GM23338 (cell line): ENCODE data around the gene CSGALNACT2. TPM values are rescaled to one million over a fixed set of nuclear protein-coding genes. Genes with fewer than 3 reads are reported as not detected.

Experiments
- ATAC-seq: fragments of 200-7000 bp; cut with Tn5 transposase; 3 replicates; pipeline ENCODE4 v1.9.1; 2020
- DNase-seq: peaks from one replicate; pipeline ENCODE4 v3.0.0-alpha.2; 2015; ENCODE audit warnings: low spot score
- H2AFZ ChIP-seq: fragments of 200-600 bp; sonication (generic); 2 replicates; pipeline ENCODE4 v1.8.0; 2016; ENCODE audit warnings: antibody characterized with exemption, mild to moderate bottlenecking, moderate library complexity
- H3F3A ChIP-seq: fragments of 200-600 bp; sonication (generic); replicated peaks from 2 replicates; pipeline ENCODE4 v1.8.0; 2017; ENCODE audit warnings: antibody characterized with exemption, mixed run types, low read depth
- H3K27ac ChIP-seq: fragments of 200-600 bp; sonication (generic); 2 replicates; pipeline ENCODE4 v1.6.1; 2016; ENCODE audit warnings: low read depth
- H3K27me3 ChIP-seq: fragments of 200-600 bp; sonication (generic); 2 replicates; pipeline ENCODE4 v1.8.0; 2016; ENCODE audit warnings: mild to moderate bottlenecking, mixed run types, moderate library complexity; ENCODE audit not compliant: insufficient read depth
- H3K36me3 ChIP-seq: fragments of 200-600 bp; sonication (generic); 2 replicates; pipeline ENCODE4 v1.8.0; 2016; ENCODE audit warnings: mild to moderate bottlenecking; ENCODE audit not compliant: insufficient read depth
- H3K4me1 ChIP-seq: fragments of 200-600 bp; sonication (generic); 2 replicates; pipeline ENCODE4 v1.8.0; 2016; ENCODE audit warnings: mild to moderate bottlenecking, moderate library complexity; ENCODE audit not compliant: insufficient read depth
- H3K4me2 ChIP-seq: fragments of 200-600 bp; sonication (generic); 2 replicates; pipeline ENCODE4 v1.7.1; 2017; ENCODE audit warnings: mixed run types
- H3K4me3 ChIP-seq: fragments of 200-600 bp; sonication (generic); 2 replicates; pipeline ENCODE4 v1.6.1; 2016; ENCODE audit warnings: mixed run types
- H3K79me2 ChIP-seq: fragments of 200-600 bp; sonication (generic); replicated peaks from 2 replicates; pipeline ENCODE4 v1.8.0; 2017; ENCODE audit warnings: mild to moderate bottlenecking; ENCODE audit not compliant: insufficient read depth
- H3K9me2 ChIP-seq: fragments of 200-600 bp; sonication (generic); 2 replicates; pipeline ENCODE4 v1.8.0; 2017; ENCODE audit not compliant: insufficient read depth
- H4K20me1 ChIP-seq: fragments of 200-600 bp; sonication (generic); replicated peaks from 2 replicates; pipeline ENCODE4 v1.8.0; 2017; ENCODE audit warnings: mild to moderate bottlenecking; ENCODE audit not compliant: insufficient read depth
- H3K27ac Mint-ChIP-seq: 2 replicates; pipeline ENCODE4 v1.8.0; 2020; ENCODE audit warnings: inconsistent platforms, mild to moderate bottlenecking, moderate library complexity, mixed read lengths
- H3K27me3 Mint-ChIP-seq: 3 replicates; pipeline ENCODE4 v1.8.0; 2022; ENCODE audit warnings: low read depth, mild to moderate bottlenecking, moderate library complexity, mixed read lengths, inconsistent platforms; ENCODE audit not compliant: insufficient read depth, poor library complexity
- H3K36me3 Mint-ChIP-seq: 3 replicates; pipeline ENCODE4 v1.8.0; 2021; ENCODE audit warnings: low read depth, mild to moderate bottlenecking, inconsistent platforms, moderate library complexity, mixed read lengths
- H3K4me1 Mint-ChIP-seq: 3 replicates; pipeline ENCODE4 v1.8.0; 2020; ENCODE audit warnings: mild to moderate bottlenecking, inconsistent platforms, mixed read lengths
- H3K4me3 Mint-ChIP-seq: 3 replicates; pipeline ENCODE4 v1.8.0; 2021; ENCODE audit warnings: moderate library complexity, mild to moderate bottlenecking, inconsistent platforms, mixed read lengths
- H3K9me3 Mint-ChIP-seq: 3 replicates; pipeline ENCODE4 v1.8.0; 2020; ENCODE audit warnings: moderate library complexity, mild to moderate bottlenecking, inconsistent platforms, mixed read lengths
- CREB1 ChIP-seq: fragments of 250-450 bp; sonication (Bioruptor Pico); IDR thresholded peaks from 2 replicates; pipeline ENCODE4 v1.5.0; 2020; ENCODE audit warnings: low read depth, mild to moderate bottlenecking, moderate library complexity
- EZH2 ChIP-seq: fragments of 200-600 bp; sonication (generic); IDR thresholded peaks from one replicate; pipeline ENCODE4 v1.8.0; 2017; ENCODE audit warnings: antibody characterized with exemption, mild to moderate bottlenecking, low read depth; ENCODE audit not compliant: unreplicated experiment
- EZH2phosphoT487 ChIP-seq: fragments of 200-600 bp; sonication (generic); IDR thresholded peaks from one replicate; pipeline ENCODE4 v1.8.1; 2018; ENCODE audit warnings: antibody characterized with exemption; ENCODE audit not compliant: unreplicated experiment
- JUNB ChIP-seq: IDR thresholded peaks from one replicate; pipeline ENCODE4 v1.6.1; 2016; ENCODE audit warnings: antibody characterized with exemption; ENCODE audit not compliant: unreplicated experiment
- NANOG ChIP-seq: IDR thresholded peaks from 2 replicates; pipeline ENCODE4 v1.6.1; 2016; ENCODE audit warnings: antibody characterized with exemption, borderline replicate concordance
- POLR2AphosphoS5 ChIP-seq: IDR thresholded peaks from 2 replicates; pipeline ENCODE4 v1.6.1; 2016; ENCODE audit warnings: antibody characterized with exemption, low read depth
- STAT1 ChIP-seq: IDR thresholded peaks from one replicate; pipeline ENCODE4 v1.6.1; 2016; ENCODE audit warnings: antibody characterized with exemption; ENCODE audit not compliant: unreplicated experiment
- ZNF114 ChIP-seq: fragments of 250-450 bp; sonication (Bioruptor Pico); IDR thresholded peaks from 2 replicates; pipeline ENCODE4 v1.5.0; 2020; ENCODE audit warnings: mild to moderate bottlenecking, moderate library complexity
- ZNF331 ChIP-seq: fragments of 250-450 bp; sonication (Bioruptor Pico); IDR thresholded peaks from 2 replicates; pipeline ENCODE4 v1.5.0; 2020; ENCODE audit warnings: low read depth, mild to moderate bottlenecking, moderate library complexity
- polyA plus RNA-seq: library from polyadenylated mRNA; unstranded; fragments of >200 nt; fragmentation: Nextera tagmentation; extraction: Ambion mirVana; gene quantifications from 2 replicates; pipeline ENCODE4 v1.2.1, GENCODE V29; 2016
- total RNA-seq: library from RNA; depleted of rRNA; stranded (reverse); fragments of >200 nt; shearing (Covaris generic); gene quantifications from 2 replicates; pipeline ENCODE4 v1.2.3, GENCODE V29; 2014
- TF ChIP-seq, protein P1 (sequence below): IDR thresholded peaks from one replicate; pipeline ENCODE4 v1.6.1; 2018; ENCODE audit warnings: antibody characterized with exemption; ENCODE audit not compliant: unreplicated experiment
- TF ChIP-seq, protein P2 (sequence below): IDR thresholded peaks from 2 replicates; pipeline ENCODE4 v1.6.1; 2016; ENCODE audit warnings: antibody characterized with exemption
- TF ChIP-seq, protein P3 (sequence below): fragments of 250-450 bp; sonication (Bioruptor Pico); IDR thresholded peaks from 2 replicates; pipeline ENCODE4 v1.5.0; 2020; ENCODE audit warnings: mild to moderate bottlenecking, moderate library complexity
- TF ChIP-seq, protein P4 (sequence below), 2 experiments: fragments of 200-600 bp in 1 of 2; sonication (generic) in 1 of 2; conservative IDR thresholded peaks; 2 replicates each; pipeline versions ENCODE4 v1.5.1 to v1.6.1; 2016 to 2017; ENCODE audit warnings: antibody characterized with exemption in 2 of 2, low read depth in 2 of 2, mild to moderate bottlenecking in 2 of 2, moderate library complexity in 1 of 2

CSGALNACT2 gene
- total and polyA plus RNA-seq, 2 experiments from 2014 or later = 3.0 to 4.6 TPM

DNA sequence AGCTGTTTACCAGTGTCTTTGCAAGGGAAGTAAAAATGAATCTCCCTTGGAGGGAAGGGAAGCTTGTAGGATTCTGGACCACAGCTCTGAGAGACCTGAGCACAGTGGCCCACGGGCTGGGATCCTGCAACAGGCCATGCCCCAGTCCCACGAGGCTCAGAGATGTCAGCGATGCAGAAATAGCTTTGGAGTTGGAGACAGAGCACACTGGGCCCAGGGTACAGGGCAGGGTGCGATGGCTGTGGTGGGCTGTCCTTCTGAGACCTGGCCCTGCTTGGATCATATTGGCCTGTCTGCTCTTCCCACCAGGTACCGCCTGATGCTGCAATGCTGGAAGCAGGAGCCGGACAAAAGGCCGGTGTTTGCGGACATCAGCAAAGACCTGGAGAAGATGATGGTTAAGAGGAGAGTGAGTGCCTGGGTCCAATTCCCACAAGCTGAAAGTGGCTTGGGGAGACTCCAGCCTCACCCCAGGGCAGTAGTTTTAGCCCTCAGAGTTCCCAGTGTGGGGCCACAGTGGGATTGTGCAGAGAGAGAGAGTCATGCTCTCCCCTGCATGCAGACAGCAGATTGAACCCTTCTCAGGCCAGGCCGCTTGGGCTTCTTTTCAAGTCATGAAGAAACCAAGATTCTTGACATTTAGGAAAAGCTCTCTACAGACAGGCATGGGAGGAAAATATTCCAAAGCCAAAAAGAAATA lies 13.5 kb upstream of the CSGALNACT2 start:
- TF ChIP-seq, protein P1, sequence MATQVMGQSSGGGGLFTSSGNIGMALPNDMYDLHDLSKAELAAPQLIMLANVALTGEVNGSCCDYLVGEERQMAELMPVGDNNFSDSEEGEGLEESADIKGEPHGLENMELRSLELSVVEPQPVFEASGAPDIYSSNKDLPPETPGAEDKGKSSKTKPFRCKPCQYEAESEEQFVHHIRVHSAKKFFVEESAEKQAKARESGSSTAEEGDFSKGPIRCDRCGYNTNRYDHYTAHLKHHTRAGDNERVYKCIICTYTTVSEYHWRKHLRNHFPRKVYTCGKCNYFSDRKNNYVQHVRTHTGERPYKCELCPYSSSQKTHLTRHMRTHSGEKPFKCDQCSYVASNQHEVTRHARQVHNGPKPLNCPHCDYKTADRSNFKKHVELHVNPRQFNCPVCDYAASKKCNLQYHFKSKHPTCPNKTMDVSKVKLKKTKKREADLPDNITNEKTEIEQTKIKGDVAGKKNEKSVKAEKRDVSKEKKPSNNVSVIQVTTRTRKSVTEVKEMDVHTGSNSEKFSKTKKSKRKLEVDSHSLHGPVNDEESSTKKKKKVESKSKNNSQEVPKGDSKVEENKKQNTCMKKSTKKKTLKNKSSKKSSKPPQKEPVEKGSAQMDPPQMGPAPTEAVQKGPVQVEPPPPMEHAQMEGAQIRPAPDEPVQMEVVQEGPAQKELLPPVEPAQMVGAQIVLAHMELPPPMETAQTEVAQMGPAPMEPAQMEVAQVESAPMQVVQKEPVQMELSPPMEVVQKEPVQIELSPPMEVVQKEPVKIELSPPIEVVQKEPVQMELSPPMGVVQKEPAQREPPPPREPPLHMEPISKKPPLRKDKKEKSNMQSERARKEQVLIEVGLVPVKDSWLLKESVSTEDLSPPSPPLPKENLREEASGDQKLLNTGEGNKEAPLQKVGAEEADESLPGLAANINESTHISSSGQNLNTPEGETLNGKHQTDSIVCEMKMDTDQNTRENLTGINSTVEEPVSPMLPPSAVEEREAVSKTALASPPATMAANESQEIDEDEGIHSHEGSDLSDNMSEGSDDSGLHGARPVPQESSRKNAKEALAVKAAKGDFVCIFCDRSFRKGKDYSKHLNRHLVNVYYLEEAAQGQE = no peak
- no peak for TF ChIP-seq JUNB
- no peak for TF ChIP-seq ZNF114 (CRISPR knock-in tag)
- no peak for TF ChIP-seq POLR2AphosphoS5
- TF ChIP-seq CREB1 (CRISPR knock-in tag) = no peak
- TF ChIP-seq EZH2phosphoT487 = no peak
- TF ChIP-seq NANOG = no peak
- no peak for TF ChIP-seq ZNF331
- no peak for TF ChIP-seq EZH2
- TF ChIP-seq, protein P2, sequence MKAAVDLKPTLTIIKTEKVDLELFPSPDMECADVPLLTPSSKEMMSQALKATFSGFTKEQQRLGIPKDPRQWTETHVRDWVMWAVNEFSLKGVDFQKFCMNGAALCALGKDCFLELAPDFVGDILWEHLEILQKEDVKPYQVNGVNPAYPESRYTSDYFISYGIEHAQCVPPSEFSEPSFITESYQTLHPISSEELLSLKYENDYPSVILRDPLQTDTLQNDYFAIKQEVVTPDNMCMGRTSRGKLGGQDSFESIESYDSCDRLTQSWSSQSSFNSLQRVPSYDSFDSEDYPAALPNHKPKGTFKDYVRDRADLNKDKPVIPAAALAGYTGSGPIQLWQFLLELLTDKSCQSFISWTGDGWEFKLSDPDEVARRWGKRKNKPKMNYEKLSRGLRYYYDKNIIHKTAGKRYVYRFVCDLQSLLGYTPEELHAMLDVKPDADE = no peak
- no peak for TF ChIP-seq STAT1
- TF ChIP-seq, protein P3, sequence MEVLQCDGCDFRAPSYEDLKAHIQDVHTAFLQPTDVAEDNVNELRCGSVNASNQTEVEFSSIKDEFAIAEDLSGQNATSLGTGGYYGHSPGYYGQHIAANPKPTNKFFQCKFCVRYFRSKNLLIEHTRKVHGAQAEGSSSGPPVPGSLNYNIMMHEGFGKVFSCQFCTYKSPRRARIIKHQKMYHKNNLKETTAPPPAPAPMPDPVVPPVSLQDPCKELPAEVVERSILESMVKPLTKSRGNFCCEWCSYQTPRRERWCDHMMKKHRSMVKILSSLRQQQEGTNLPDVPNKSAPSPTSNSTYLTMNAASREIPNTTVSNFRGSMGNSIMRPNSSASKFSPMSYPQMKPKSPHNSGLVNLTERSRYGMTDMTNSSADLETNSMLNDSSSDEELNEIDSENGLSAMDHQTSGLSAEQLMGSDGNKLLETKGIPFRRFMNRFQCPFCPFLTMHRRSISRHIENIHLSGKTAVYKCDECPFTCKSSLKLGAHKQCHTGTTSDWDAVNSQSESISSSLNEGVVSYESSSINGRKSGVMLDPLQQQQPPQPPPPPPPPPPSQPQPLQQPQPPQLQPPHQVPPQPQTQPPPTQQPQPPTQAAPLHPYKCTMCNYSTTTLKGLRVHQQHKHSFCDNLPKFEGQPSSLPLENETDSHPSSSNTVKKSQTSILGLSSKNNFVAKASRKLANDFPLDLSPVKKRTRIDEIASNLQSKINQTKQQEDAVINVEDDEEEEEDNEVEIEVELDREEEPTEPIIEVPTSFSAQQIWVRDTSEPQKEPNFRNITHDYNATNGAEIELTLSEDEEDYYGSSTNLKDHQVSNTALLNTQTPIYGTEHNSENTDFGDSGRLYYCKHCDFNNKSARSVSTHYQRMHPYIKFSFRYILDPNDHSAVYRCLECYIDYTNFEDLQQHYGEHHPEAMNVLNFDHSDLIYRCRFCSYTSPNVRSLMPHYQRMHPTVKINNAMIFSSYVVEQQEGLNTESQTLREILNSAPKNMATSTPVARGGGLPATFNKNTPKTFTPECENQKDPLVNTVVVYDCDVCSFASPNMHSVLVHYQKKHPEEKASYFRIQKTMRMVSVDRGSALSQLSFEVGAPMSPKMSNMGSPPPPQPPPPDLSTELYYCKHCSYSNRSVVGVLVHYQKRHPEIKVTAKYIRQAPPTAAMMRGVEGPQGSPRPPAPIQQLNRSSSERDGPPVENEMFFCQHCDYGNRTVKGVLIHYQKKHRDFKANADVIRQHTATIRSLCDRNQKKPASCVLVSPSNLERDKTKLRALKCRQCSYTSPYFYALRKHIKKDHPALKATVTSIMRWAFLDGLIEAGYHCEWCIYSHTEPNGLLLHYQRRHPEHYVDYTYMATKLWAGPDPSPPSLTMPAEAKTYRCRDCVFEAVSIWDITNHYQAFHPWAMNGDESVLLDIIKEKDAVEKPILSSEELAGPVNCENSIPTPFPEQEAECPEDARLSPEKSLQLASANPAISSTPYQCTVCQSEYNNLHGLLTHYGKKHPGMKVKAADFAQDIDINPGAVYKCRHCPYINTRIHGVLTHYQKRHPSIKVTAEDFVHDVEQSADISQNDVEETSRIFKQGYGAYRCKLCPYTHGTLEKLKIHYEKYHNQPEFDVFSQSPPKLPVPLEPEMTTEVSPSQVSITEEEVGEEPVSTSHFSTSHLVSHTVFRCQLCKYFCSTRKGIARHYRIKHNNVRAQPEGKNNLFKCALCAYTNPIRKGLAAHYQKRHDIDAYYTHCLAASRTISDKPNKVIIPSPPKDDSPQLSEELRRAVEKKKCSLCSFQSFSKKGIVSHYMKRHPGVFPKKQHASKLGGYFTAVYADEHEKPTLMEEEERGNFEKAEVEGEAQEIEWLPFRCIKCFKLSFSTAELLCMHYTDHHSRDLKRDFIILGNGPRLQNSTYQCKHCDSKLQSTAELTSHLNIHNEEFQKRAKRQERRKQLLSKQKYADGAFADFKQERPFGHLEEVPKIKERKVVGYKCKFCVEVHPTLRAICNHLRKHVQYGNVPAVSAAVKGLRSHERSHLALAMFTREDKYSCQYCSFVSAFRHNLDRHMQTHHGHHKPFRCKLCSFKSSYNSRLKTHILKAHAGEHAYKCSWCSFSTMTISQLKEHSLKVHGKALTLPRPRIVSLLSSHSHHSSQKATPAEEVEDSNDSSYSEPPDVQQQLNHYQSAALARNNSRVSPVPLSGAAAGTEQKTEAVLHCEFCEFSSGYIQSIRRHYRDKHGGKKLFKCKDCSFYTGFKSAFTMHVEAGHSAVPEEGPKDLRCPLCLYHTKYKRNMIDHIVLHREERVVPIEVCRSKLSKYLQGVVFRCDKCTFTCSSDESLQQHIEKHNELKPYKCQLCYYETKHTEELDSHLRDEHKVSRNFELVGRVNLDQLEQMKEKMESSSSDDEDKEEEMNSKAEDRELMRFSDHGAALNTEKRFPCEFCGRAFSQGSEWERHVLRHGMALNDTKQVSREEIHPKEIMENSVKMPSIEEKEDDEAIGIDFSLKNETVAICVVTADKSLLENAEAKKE (CRISPR knock-in tag) = no peak
- TF ChIP-seq, protein P4, sequence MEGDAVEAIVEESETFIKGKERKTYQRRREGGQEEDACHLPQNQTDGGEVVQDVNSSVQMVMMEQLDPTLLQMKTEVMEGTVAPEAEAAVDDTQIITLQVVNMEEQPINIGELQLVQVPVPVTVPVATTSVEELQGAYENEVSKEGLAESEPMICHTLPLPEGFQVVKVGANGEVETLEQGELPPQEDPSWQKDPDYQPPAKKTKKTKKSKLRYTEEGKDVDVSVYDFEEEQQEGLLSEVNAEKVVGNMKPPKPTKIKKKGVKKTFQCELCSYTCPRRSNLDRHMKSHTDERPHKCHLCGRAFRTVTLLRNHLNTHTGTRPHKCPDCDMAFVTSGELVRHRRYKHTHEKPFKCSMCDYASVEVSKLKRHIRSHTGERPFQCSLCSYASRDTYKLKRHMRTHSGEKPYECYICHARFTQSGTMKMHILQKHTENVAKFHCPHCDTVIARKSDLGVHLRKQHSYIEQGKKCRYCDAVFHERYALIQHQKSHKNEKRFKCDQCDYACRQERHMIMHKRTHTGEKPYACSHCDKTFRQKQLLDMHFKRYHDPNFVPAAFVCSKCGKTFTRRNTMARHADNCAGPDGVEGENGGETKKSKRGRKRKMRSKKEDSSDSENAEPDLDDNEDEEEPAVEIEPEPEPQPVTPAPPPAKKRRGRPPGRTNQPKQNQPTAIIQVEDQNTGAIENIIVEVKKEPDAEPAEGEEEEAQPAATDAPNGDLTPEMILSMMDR (conservative IDR thresholded peaks at IDR 0.05; ENCODE audit: low read depth in 2 of 2) = no peak
- H3K4me1 Mint-ChIP-seq = no peaks in the 10 kb centered on the region; the same call in 2 of the 3 replicates
- H3K4me2 ChIP-seq = no peak overlapping the region
- no peaks in the 10 kb centered on the region for H4K20me1 ChIP-seq
- H3K4me1 ChIP-seq = no peaks in the 10 kb centered on the region
- H3K27ac ChIP-seq = no peak overlapping the region
- H3K27ac Mint-ChIP-seq = no peak overlapping the region
- no peaks in the 10 kb centered on the region for H3K9me3 Mint-ChIP-seq
- no peaks in the 10 kb centered on the region for H3K9me2 ChIP-seq
- ATAC-seq = no peak
- H3K4me3 ChIP-seq = no peak overlapping the region
- peaks cover 3% of the 10 kb centered on the region for H3K27me3 Mint-ChIP-seq
- no peak overlapping the region for H2AFZ ChIP-seq
- H3F3A ChIP-seq = no peaks in the 10 kb centered on the region
- H3K27me3 ChIP-seq = no peaks in the 10 kb centered on the region
- DNase-seq = no peak
- no peaks in the 10 kb centered on the region for H3K79me2 ChIP-seq
- no peaks in the 10 kb centered on the region for H3K36me3 Mint-ChIP-seq
- no peaks in the 10 kb centered on the region; the same call in 1 of the 2 replicates for H3K36me3 ChIP-seq
- H3K4me3 Mint-ChIP-seq = no peak overlapping the region
